Heart left ventricle (tissue), 13 donors: ENCODE results near the gene MYH4.

ENCODE experiments used
- CTCF ChIP-seq, 12 donors: fragments of 200-600 bp; sonication (generic) in 4 of 12; IDR thresholded peaks; one replicate each; pipeline versions ENCODE4 v1.5.0 to v1.8.0; 2018 to 2022; ENCODE audit warnings: antibody characterized with exemption in 12 of 12, mild to moderate bottlenecking in 5 of 12
- POLR2A ChIP-seq, 2 donors: fragments of 450-650 bp; IDR thresholded peaks; one replicate each; pipeline ENCODE4 v1.6.1; 2017; ENCODE audit warnings: antibody characterized with exemption in 2 of 2, mild to moderate bottlenecking in 2 of 2, moderate library complexity in 2 of 2
- donor health status: ischemic (EF 13 %, LVEDD 7.1; RV severe dilation, severe dysfunction).
- donor health status: DM: no; HTN: yes; CAD: no.
- donor health status: DM: no; HTN: no; CAD: no.
- donor health status: ischemic (EF 25% LVEDD 6.9; RV normal size, moderate dysfunction).
- donor health status: ischemic (EF 25% LVEDD 5.7; RV mildly dilated, moderate dysfunction).
- donor health status: ischemic (EF 35%, LVEDD 5.7; RV mildly dilated, moderate dysfunction).
- donor health status: nonischemic (EF 11% LVEDD 7.7; RV severe dilation, severe dysfunction).
- donor health status: DM: yes; HTN: yes; CAD: no.
- donor health status: PGD.
- donor health status: ischemic (EF 29% LVEDD 5.4; RV normal size, mild dysfunction).
- donor health status: nonischemic (EF 23%, LVEDD 6.1; RV moderate dilation, normal function).

- TF ChIP-seq CTCF (IDR thresholded peaks at IDR 0.05) (no peak), POLR2A (IDR thresholded peaks at IDR 0.05) (no peak)
These were observed 72.7 kb downstream of the MYH4 start for GRCh38 chr17:10396524-10397163.
